KMS-11 (cell line): ENCODE results near the gene KCNJ6.
"Not testable (repeated sequence)": the region's sequence is repeated elsewhere in the genome, so short reads cannot be mapped to it uniquely, and the experiment has no call there.

Experiments used
- H2AFZ ChIP-seq: fragments of 200-600 bp; sonication (generic); 2 replicates; pipeline ENCODE4 v1.6.1; 2016; ENCODE audit warnings: antibody characterized with exemption, mixed run types, low read depth
- H3K27ac ChIP-seq: fragments of 200-600 bp; sonication (generic); 2 replicates; pipeline ENCODE4 v1.6.1; 2016; ENCODE audit warnings: mild to moderate bottlenecking, mixed run types
- H3K27me3 ChIP-seq: fragments of 200-600 bp; sonication (generic); 2 replicates; pipeline ENCODE4 v1.6.1; 2017; ENCODE audit warnings: mild to moderate bottlenecking, low read depth, mixed run types, moderate library complexity; ENCODE audit not compliant: insufficient read depth
- H3K36me3 ChIP-seq: fragments of 200-600 bp; sonication (generic); 2 replicates; pipeline ENCODE4 v1.6.1; 2017; ENCODE audit warnings: mild to moderate bottlenecking, mixed run types; ENCODE audit not compliant: insufficient read depth
- H3K4me1 ChIP-seq: fragments of 200-600 bp; sonication (generic); 2 replicates; pipeline ENCODE4 v1.6.1; 2016; ENCODE audit warnings: mild to moderate bottlenecking, low read depth, mixed run types; ENCODE audit not compliant: poor library complexity, severe bottlenecking
- H3K4me2 ChIP-seq: fragments of 200-600 bp; sonication (generic); 2 replicates; pipeline ENCODE4 v1.7.0; 2016; ENCODE audit warnings: mild to moderate bottlenecking, mixed run types
- H3K4me3 ChIP-seq: fragments of 200-600 bp; sonication (generic); IDR thresholded peaks from 2 replicates; pipeline ENCODE4 v1.6.1; 2017; ENCODE audit warnings: low read depth, low read length, mixed read lengths; ENCODE audit not compliant: insufficient read depth
- H3K79me2 ChIP-seq: fragments of 200-600 bp; sonication (generic); 2 replicates; pipeline ENCODE4 v1.6.1; 2016; ENCODE audit warnings: low read depth, mixed run types; ENCODE audit not compliant: insufficient read depth
- H3K9ac ChIP-seq: fragments of 200-600 bp; sonication (generic); 2 replicates; pipeline ENCODE4 v1.6.1; 2016; ENCODE audit warnings: mild to moderate bottlenecking, mixed run types
- H4K20me1 ChIP-seq: fragments of 200-600 bp; sonication (generic); 2 replicates; pipeline ENCODE4 v1.6.1; 2016; ENCODE audit warnings: mild to moderate bottlenecking, mixed run types; ENCODE audit not compliant: insufficient read depth
- TF ChIP-seq, protein P1 (sequence below): fragments of 200-600 bp; sonication (generic); conservative IDR thresholded peaks from 2 replicates; pipeline ENCODE4 v1.6.1; 2017; ENCODE audit warnings: low read depth, mild to moderate bottlenecking, antibody characterized with exemption, low read length, moderate library complexity, mixed read lengths

Gene KCNJ6

DNA sequence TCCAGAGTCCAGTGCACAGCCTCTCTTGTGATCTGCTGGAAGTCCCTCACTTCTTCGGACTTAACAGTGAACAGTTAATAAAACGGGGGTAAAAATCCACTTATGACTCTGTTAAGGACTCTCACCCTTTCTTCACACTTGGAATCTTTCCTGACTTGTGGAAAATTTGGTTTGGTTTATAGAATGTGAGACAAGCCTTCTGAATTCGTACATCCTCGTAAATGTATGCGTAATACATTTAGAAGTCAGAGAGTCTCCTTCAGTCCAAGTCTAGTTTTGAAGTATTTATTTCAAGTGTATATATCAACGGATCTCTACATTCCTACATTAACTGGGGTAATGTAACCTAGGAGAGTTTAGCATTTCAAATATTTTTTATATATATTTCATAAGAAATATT is 270.4 kb downstream of the KCNJ6 start:
- H3K36me3 ChIP-seq, result no peaks in the 10 kb centered on the region
- H3K79me2 ChIP-seq, result no peaks in the 10 kb centered on the region
- H2AFZ ChIP-seq, result no peak overlapping the region
- TF ChIP-seq, protein P1, sequence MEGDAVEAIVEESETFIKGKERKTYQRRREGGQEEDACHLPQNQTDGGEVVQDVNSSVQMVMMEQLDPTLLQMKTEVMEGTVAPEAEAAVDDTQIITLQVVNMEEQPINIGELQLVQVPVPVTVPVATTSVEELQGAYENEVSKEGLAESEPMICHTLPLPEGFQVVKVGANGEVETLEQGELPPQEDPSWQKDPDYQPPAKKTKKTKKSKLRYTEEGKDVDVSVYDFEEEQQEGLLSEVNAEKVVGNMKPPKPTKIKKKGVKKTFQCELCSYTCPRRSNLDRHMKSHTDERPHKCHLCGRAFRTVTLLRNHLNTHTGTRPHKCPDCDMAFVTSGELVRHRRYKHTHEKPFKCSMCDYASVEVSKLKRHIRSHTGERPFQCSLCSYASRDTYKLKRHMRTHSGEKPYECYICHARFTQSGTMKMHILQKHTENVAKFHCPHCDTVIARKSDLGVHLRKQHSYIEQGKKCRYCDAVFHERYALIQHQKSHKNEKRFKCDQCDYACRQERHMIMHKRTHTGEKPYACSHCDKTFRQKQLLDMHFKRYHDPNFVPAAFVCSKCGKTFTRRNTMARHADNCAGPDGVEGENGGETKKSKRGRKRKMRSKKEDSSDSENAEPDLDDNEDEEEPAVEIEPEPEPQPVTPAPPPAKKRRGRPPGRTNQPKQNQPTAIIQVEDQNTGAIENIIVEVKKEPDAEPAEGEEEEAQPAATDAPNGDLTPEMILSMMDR, result no peak
- no peak overlapping the region for H3K9ac ChIP-seq
- H3K4me3 ChIP-seq, result no peak overlapping the region
- no peak overlapping the region for H3K4me2 ChIP-seq
- no peaks in the 10 kb centered on the region for H3K4me1 ChIP-seq
- no peaks in the 10 kb centered on the region for H4K20me1 ChIP-seq
- no peaks in the 10 kb centered on the region for H3K27me3 ChIP-seq
- H3K27ac ChIP-seq, result no peak overlapping the region

DNA sequence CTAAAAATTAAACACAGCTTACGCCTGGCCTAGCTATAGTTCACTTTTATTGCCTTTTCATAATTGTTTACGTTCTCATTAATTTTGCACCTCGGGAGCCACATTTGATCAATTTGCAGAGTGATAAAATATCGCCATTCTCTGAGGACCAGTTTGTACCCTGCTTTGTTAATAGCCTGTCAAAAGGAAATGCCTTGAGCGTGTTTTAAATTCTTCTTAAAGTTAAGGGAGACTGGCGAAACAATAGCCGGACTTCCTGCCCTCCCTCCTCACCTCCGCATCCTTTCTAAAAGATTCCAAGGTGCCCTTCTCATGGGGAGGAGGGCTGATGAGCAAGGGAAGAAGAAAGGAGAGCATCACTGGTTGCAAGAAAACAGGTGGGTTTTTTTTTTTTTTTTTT is 271.6 kb downstream of the KCNJ6 start:
- no peaks in the 10 kb centered on the region for H3K27me3 ChIP-seq
- no peaks in the 10 kb centered on the region for H4K20me1 ChIP-seq
- no peak overlapping the region for H3K27ac ChIP-seq
- no peak overlapping the region for H3K9ac ChIP-seq
- TF ChIP-seq, protein P1, result no peak
- H3K4me3 ChIP-seq, result no peak overlapping the region
- H2AFZ ChIP-seq, result no peak overlapping the region
- H3K4me2 ChIP-seq, result no peak overlapping the region
- no peaks in the 10 kb centered on the region for H3K79me2 ChIP-seq
- no peaks in the 10 kb centered on the region for H3K4me1 ChIP-seq
- H3K36me3 ChIP-seq, result no peaks in the 10 kb centered on the region

DNA sequence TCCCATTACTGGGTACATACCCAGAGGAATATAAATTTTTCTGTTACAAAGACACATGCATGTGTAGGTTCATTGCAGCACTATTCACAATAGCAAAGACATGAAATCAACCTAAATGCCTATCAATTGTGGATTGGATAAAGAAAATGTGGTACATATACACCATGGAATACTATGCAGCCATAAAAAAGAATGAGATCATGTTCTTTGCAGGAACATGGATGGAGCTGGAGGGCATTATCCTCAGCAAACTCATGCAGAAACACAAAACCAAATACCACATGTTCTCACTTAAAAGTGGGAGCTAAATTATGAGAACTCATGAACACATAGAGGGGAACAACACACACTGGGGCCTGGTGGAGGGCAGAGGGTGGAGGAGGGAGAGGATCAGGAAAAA is 272.4 kb downstream of the KCNJ6 start:
- not testable (repeated sequence) for H2AFZ ChIP-seq, H3K4me2 ChIP-seq, H3K27ac ChIP-seq, H3K4me3 ChIP-seq, H3K36me3 ChIP-seq, H3K9ac ChIP-seq, H3K27me3 ChIP-seq, H3K79me2 ChIP-seq, H4K20me1 ChIP-seq, H3K4me1 ChIP-seq

DNA sequence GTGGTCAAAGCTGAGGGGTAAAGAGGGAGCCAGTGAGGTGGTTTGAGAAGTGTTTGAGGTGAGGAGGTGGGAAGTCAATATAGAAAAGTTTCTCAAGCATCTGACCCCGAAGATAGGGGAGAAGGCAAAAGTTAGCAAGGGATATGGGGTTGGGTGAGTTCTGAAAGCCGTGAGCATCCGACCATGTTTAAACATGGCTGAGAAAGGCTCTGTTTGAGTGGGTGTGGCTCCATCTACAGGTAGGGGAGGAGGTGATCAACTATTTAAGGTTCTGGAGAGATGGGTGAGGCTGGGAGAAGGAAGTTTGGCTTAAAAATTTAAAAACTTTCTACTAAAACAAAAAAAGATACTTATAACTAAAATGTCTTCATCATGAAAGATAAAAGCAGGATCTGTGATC is 273.8 kb downstream of the KCNJ6 start:
- H3K4me2 ChIP-seq, result no peak overlapping the region

GRCh38 chr21:37639756-37640155 is 276.5 kb downstream of the KCNJ6 start:
- Histone ChIP-seq H4K20me1 (no peaks in the 10 kb centered on the region), H3K4me2 (no peak overlapping the region), H3K9ac (no peak overlapping the region), H3K27ac (no peak overlapping the region), H3K79me2 (no peaks in the 10 kb centered on the region), H3K36me3 (no peaks in the 10 kb centered on the region), H3K4me3 (no peak overlapping the region), H2AFZ (no peak overlapping the region), H3K4me1 (no peaks in the 10 kb centered on the region), H3K27me3 (no peaks in the 10 kb centered on the region)
- TF ChIP-seq, protein P1, result no peak

More for the DNA sequence above, 273.8 kb downstream of the KCNJ6 start:
- no peaks in the 10 kb centered on the region for H3K27me3 ChIP-seq
- peak overlapping the region; percentile 15; the same call in 1 of the 2 replicates for H2AFZ ChIP-seq
- no peak overlapping the region for H3K9ac ChIP-seq
- H3K4me1 ChIP-seq, result no peaks in the 10 kb centered on the region
- H3K79me2 ChIP-seq, result no peaks in the 10 kb centered on the region
- no peak overlapping the region for H3K27ac ChIP-seq
- H4K20me1 ChIP-seq, result no peaks in the 10 kb centered on the region
- no peak overlapping the region for H3K4me3 ChIP-seq
- H3K36me3 ChIP-seq, result no peaks in the 10 kb centered on the region
- TF ChIP-seq, protein P1, result peak; percentile 43; the same call in 1 of the 2 replicates
